ENCODE data around the gene SACM1L.

SACM1L gene

DNA sequence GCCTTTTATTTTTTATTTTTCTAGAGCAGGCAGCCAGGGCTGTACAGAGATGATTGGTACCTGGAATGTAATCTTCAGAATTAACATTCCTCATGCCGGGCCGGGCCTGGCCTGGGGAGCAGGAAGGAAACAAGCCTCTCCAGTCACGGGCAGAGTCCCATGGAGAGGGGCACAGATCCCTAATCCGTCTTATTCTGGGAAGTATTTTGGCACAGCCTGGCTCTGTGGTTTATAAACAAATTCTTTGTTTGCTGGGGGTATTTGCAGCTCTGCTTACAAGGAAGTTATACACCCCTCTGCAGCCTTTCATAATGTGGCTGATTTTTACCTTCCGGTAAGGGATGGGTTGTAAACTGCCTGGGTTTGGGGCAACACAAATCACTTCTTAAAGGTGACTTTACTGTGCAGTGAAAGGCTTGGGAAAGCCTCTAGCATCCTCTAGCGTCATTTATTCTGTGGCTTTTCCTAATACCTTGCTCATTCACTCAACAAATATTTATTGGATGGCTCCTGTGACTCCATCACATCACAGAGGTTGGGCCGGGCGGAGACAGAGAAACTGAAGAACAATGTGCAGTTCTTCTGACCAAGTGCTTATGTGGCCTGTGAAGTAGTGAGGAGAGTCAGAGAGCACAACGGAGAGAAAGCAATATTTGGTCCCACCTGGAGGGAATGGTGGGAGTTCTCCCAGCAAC lies 104.4 kb downstream of the SACM1L start:
- in situ Hi-C loops (cut with MboI; ENCODE audit: low pct_unique_long_range_greater_than_20kb, low sequenced_read_pairs): no loop called here
- DNase-seq: no peak

DNA sequence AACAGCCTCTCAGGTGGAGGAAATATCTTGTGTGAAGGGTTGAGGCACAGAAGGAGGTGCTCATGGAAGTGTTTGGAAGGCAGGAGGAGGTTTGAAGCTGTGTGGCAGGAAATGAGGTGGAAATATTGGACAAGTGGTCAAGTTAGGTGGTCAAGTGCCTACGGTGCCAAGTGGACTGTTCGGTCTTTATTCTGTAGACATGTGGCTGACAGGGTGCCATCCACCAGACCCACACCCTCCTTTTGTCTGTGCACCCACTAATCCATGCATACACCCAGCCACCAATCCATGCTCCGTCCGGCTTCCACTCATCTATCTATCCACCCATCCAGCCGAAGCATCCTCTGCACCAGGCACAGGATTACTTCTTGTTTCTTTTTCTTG lies 105.0 kb downstream of the SACM1L start:
- in situ Hi-C loops (cut with MboI; ENCODE audit: low pct_unique_long_range_greater_than_20kb, low sequenced_read_pairs): no loop called here
- DNase-seq: no peak

DNA sequence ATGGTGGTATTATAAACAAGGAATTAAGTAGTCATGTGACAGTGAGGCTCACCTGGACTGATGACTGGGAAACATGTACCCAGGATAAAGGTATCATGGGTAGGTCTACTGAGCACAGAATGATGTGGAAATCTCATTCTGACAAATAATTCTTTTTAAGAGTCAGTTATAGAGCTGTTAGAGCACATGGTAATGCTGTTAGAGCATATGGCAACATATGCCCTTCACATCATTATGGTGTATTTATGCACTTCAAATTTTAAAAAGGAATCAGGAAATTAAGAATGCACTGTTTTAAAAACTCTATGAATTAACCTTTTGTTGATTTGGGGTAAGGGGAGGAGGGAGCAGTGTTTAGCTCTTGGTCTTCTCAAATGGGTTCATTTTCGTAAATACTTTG lies 105.5 kb downstream of the SACM1L start:
- DNase-seq: no peak
- in situ Hi-C loops (cut with MboI; ENCODE audit: low pct_unique_long_range_greater_than_20kb, low sequenced_read_pairs): no loop called here
